ENCODE results near the gene TJP2. TPM values are rescaled to one million over a fixed set of nuclear protein-coding genes. Genes with fewer than 3 reads are reported as not detected.

TJP2 gene
- polyA plus RNA-seq, 1 donor = 163 TPM

- Histone ChIP-seq H3K36me3 (ENCODE audit: control insufficient read depth, insufficient read depth, low read length) (peaks cover 4% of the 10 kb centered on the region), H3K27me3 (ENCODE audit: control insufficient read depth, insufficient read depth, low read length) (no peaks in the 10 kb centered on the region), H3K9me3 (ENCODE audit: control insufficient read depth, low read depth, low read length) (no peaks in the 10 kb centered on the region), H3K27ac (ENCODE audit: low read length) (no peak overlapping the region), H3K4me3 (ENCODE audit: low read length) (no peak overlapping the region), H3K4me1 (ENCODE audit: control insufficient read depth, insufficient read depth, low read length) (peaks cover 16% of the 10 kb centered on the region)
- no peak for DNase-seq
- WGBS (ENCODE audit: insufficient coverage, low lambda C conversion rate) = no CpG with 5 or more reads among the region's 2 CpGs
Observed at GRCh38 chr9:69188975-69189374, 14.9 kb downstream of the TJP2 start.

DNA sequence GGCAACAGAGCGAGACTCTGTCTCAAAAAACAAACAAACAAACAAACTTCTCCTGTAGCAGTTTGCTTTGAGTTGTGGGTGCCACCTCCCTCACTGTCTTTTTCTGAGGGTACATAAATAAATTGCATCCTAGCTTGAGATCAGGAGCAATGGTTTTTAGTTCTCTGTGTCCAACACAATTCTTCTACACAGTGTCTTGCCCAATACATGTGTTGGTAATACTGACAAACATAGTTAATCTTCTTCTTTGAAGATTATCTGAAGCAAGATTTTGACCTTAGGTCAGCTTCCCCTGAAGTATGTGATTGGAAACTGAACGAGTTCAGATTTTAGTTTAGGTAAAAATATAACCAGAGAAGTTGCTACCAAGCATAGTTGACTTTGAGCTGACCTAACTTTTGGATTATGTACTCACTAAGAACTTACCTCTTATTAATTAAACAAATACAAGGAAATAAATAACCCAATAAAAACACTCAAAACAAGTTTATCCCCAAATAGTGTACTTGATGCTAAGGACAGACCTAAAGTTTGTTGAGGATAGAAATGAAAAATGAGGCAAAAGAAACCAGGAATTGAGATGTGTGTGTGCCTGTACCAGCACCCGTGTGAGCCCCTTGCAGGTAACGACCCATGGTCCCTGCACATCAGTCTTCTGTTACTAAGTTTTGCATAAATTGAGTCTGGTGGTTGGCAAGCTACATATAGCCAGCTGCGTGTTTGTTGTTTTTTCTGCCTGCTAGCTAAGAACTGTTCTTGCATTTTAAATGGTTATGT lies 16.2 kb downstream of the TJP2 start:
- DNase-seq = no peak
- Histone ChIP-seq H3K27me3 (ENCODE audit: control insufficient read depth, insufficient read depth, low read length) (no peaks in the 10 kb centered on the region), H3K4me3 (ENCODE audit: low read length) (no peak overlapping the region), H3K36me3 (ENCODE audit: control insufficient read depth, insufficient read depth, low read length) (peaks cover 2% of the 10 kb centered on the region), H3K9me3 (ENCODE audit: control insufficient read depth, low read depth, low read length) (no peaks in the 10 kb centered on the region), H3K4me1 (ENCODE audit: control insufficient read depth, insufficient read depth, low read length) (peaks cover 16% of the 10 kb centered on the region), H3K27ac (ENCODE audit: low read length) (no peak overlapping the region)
- no CpG with 5 or more reads among the region's 5 CpGs for WGBS (ENCODE audit: insufficient coverage, low lambda C conversion rate)

GRCh38 chr9:69190863-69191181 lies 16.7 kb downstream of the TJP2 start:
- Histone ChIP-seq H3K4me1 (ENCODE audit: control insufficient read depth, insufficient read depth, low read length) (peaks cover 16% of the 10 kb centered on the region), H3K27ac (ENCODE audit: low read length) (no peak overlapping the region), H3K4me3 (ENCODE audit: low read length) (no peak overlapping the region), H3K36me3 (ENCODE audit: control insufficient read depth, insufficient read depth, low read length) (peaks cover 2% of the 10 kb centered on the region), H3K9me3 (ENCODE audit: control insufficient read depth, low read depth, low read length) (no peaks in the 10 kb centered on the region), H3K27me3 (ENCODE audit: control insufficient read depth, insufficient read depth, low read length) (no peaks in the 10 kb centered on the region)
- no peak for DNase-seq
- WGBS (ENCODE audit: insufficient coverage, low lambda C conversion rate) = no CpG with 5 or more reads among the region's 1 CpG

DNA sequence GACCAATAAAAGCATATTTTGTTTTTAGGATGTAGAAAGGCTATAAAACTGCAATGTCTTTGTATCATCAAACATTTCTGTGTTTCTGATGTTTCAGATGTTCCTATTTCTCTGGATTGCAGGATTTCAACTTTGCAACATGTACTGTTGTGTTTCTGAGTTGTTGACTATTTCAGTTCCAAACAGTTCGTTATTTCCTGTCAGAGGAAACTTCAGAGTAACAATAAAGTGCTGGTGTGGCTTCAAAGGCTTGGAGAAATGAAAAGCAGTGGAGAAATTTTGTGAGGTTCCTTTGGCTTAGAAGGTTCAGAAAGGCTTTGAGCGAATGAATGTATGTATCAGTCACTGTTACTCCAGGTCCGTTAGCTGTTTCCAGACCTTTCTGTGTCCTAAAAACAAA lies 17.2 kb downstream of the TJP2 start:
- Histone ChIP-seq H3K27ac (ENCODE audit: low read length) (no peak overlapping the region), H3K36me3 (ENCODE audit: control insufficient read depth, insufficient read depth, low read length) (peaks cover 2% of the 10 kb centered on the region), H3K27me3 (ENCODE audit: control insufficient read depth, insufficient read depth, low read length) (no peaks in the 10 kb centered on the region), H3K9me3 (ENCODE audit: control insufficient read depth, low read depth, low read length) (no peaks in the 10 kb centered on the region), H3K4me1 (ENCODE audit: control insufficient read depth, insufficient read depth, low read length) (peaks cover 15% of the 10 kb centered on the region), H3K4me3 (ENCODE audit: low read length) (no peak overlapping the region)
- 100% methylated on average over 1 of the region's 3 CpGs for WGBS (ENCODE audit: insufficient coverage, low lambda C conversion rate)
- no peak for DNase-seq

DNA sequence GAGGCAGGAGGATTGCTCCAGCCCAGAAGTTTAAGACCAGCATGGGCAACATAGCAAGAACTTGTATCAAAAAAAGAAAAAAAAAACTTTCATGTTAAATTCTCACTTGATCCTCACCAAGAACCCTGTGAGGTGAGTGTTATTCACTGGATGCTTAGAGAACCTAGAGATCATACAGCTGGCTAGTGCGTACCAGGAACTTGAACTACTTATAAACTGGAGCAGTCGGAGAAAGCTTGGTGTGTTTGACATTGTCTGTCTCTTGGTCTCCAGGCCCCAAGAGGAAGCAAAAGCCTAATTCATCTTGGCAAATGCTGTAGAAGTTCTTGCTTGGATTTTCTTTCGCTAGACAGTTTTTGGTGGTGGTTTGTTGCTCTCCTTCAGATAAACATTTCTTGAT lies 18.1 kb downstream of the TJP2 start:
- H3K4me3 ChIP-seq (ENCODE audit: low read length) = no peak overlapping the region
- no peak overlapping the region for H3K27ac ChIP-seq (ENCODE audit: low read length)
- no peaks in the 10 kb centered on the region for H3K9me3 ChIP-seq (ENCODE audit: control insufficient read depth, low read depth, low read length)
- H3K36me3 ChIP-seq (ENCODE audit: control insufficient read depth, insufficient read depth, low read length) = peaks cover 2% of the 10 kb centered on the region
- no peaks in the 10 kb centered on the region for H3K27me3 ChIP-seq (ENCODE audit: control insufficient read depth, insufficient read depth, low read length)
- peaks cover 12% of the 10 kb centered on the region for H3K4me1 ChIP-seq (ENCODE audit: control insufficient read depth, insufficient read depth, low read length)
- DNase-seq = no peak
- WGBS (ENCODE audit: insufficient coverage, low lambda C conversion rate) = 100% methylated on average over 1 of the region's 3 CpGs

GRCh38 chr9:69193685-69194032 lies 19.6 kb downstream of the TJP2 start:
- no peak overlapping the region for H3K27ac ChIP-seq (ENCODE audit: low read length)
- peaks cover 2% of the 10 kb centered on the region for H3K36me3 ChIP-seq (ENCODE audit: control insufficient read depth, insufficient read depth, low read length)
- H3K9me3 ChIP-seq (ENCODE audit: control insufficient read depth, low read depth, low read length) = no peaks in the 10 kb centered on the region
- no peak overlapping the region for H3K4me3 ChIP-seq (ENCODE audit: low read length)
- no peaks in the 10 kb centered on the region for H3K27me3 ChIP-seq (ENCODE audit: control insufficient read depth, insufficient read depth, low read length)
- peaks cover 12% of the 10 kb centered on the region for H3K4me1 ChIP-seq (ENCODE audit: control insufficient read depth, insufficient read depth, low read length)
- no CpG with 5 or more reads among the region's 1 CpG for WGBS (ENCODE audit: insufficient coverage, low lambda C conversion rate)
- DNase-seq = no peak

GRCh38 chr9:69194702-69195418 lies 20.8 kb downstream of the TJP2 start:
- no peak for DNase-seq
- Histone ChIP-seq H3K4me1 (ENCODE audit: control insufficient read depth, insufficient read depth, low read length) (peaks cover 12% of the 10 kb centered on the region), H3K36me3 (ENCODE audit: control insufficient read depth, insufficient read depth, low read length) (no peaks in the 10 kb centered on the region), H3K27me3 (ENCODE audit: control insufficient read depth, insufficient read depth, low read length) (no peaks in the 10 kb centered on the region), H3K9me3 (ENCODE audit: control insufficient read depth, low read depth, low read length) (no peaks in the 10 kb centered on the region), H3K4me3 (ENCODE audit: low read length) (no peak overlapping the region), H3K27ac (ENCODE audit: low read length) (no peak overlapping the region)
- WGBS (ENCODE audit: insufficient coverage, low lambda C conversion rate) = 80% methylated on average over 1 of the region's 5 CpGs

- H3K4me3 ChIP-seq (ENCODE audit: low read length) = no peak overlapping the region
- no CpG with 5 or more reads among the region's 3 CpGs for WGBS (ENCODE audit: insufficient coverage, low lambda C conversion rate)
- H3K9me3 ChIP-seq (ENCODE audit: control insufficient read depth, low read depth, low read length) = no peaks in the 10 kb centered on the region
- peaks cover 4% of the 10 kb centered on the region for H3K36me3 ChIP-seq (ENCODE audit: control insufficient read depth, insufficient read depth, low read length)
- no peaks in the 10 kb centered on the region for H3K27me3 ChIP-seq (ENCODE audit: control insufficient read depth, insufficient read depth, low read length)
- H3K27ac ChIP-seq (ENCODE audit: low read length) = no peak overlapping the region
- no peak for DNase-seq
- H3K4me1 ChIP-seq (ENCODE audit: control insufficient read depth, insufficient read depth, low read length) = peaks cover 9% of the 10 kb centered on the region
Observed at GRCh38 chr9:69195668-69196067, 21.6 kb downstream of the TJP2 start.

- no peak for DNase-seq
- H3K27ac ChIP-seq (ENCODE audit: low read length) = no peak overlapping the region
- no CpG with 5 or more reads among the region's 4 CpGs for WGBS (ENCODE audit: insufficient coverage, low lambda C conversion rate)
- H3K4me1 ChIP-seq (ENCODE audit: control insufficient read depth, insufficient read depth, low read length) = peaks cover 3% of the 10 kb centered on the region
- H3K4me3 ChIP-seq (ENCODE audit: low read length) = no peak overlapping the region
- peaks cover 10% of the 10 kb centered on the region for H3K36me3 ChIP-seq (ENCODE audit: control insufficient read depth, insufficient read depth, low read length)
- H3K27me3 ChIP-seq (ENCODE audit: control insufficient read depth, insufficient read depth, low read length) = no peaks in the 10 kb centered on the region
- H3K9me3 ChIP-seq (ENCODE audit: control insufficient read depth, low read depth, low read length) = no peaks in the 10 kb centered on the region
Observed at GRCh38 chr9:69197687-69198086, 23.6 kb downstream of the TJP2 start.

DNA sequence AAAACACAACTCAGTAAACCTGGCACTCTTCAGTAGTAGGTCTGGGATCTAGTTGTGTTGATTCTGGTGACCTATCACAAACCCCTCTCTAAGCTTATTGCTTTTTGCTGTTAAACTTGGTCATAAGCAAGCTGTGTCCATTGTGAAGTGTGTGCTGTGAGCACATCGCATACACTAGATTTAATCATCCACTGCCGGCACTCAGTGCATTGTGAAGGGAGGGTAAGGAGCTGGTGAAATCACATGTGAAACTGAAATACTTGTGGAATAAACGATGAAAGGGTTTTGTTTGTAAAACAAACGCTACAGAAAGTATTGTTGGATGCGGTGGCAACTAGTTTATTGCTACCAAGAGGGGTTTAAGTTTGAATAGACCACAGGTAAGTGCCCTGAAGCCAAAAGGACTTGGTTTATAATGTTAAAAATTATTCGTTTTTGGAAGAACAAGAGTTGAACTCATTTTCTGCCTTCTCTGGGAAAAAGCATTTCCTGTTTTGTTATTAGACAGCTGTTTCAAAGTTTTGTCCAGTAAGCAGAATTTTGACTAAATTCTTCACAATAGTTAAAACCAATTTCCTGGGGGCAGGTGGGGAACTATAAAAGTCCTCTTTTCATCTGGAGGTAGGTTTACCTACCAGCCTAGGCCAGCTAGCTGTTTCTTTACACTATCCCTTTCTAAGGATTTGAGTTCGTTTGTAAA lies 24.6 kb downstream of the TJP2 start:
- DNase-seq = no peak
- 80% methylated on average over 2 of the region's 7 CpGs for WGBS (ENCODE audit: insufficient coverage, low lambda C conversion rate)
- no peaks in the 10 kb centered on the region for H3K27me3 ChIP-seq (ENCODE audit: control insufficient read depth, insufficient read depth, low read length)
- no peak overlapping the region for H3K4me3 ChIP-seq (ENCODE audit: low read length)
- no peak overlapping the region for H3K27ac ChIP-seq (ENCODE audit: low read length)
- no peaks in the 10 kb centered on the region for H3K4me1 ChIP-seq (ENCODE audit: control insufficient read depth, insufficient read depth, low read length)
- peaks cover 10% of the 10 kb centered on the region for H3K36me3 ChIP-seq (ENCODE audit: control insufficient read depth, insufficient read depth, low read length)
- no peaks in the 10 kb centered on the region for H3K9me3 ChIP-seq (ENCODE audit: control insufficient read depth, low read depth, low read length)

Measured in large intestine (tissue), 3 donors.